Skeletal muscle tissue (tissue), 4 donors: Measurements from ENCODE around the gene ARID5B. TPM values are rescaled to one million over a fixed set of nuclear protein-coding genes. Genes with fewer than 3 reads are reported as not detected.

Experiments used
- H3K27ac ChIP-seq: one replicate; pipeline ENCODE4 v1.7.0; 2013; ENCODE audit warnings: mild to moderate bottlenecking, low read depth, low read length, inconsistent platforms
- H3K27me3 ChIP-seq, 3 donors: one replicate each; pipeline ENCODE4 v1.7.0; 2013; ENCODE audit warnings: low read length in 3 of 3; ENCODE audit not compliant: control insufficient read depth in 3 of 3, insufficient read depth in 3 of 3
- H3K36me3 ChIP-seq, 3 donors: one replicate each; pipeline ENCODE4 v1.7.0; 2013; ENCODE audit warnings: low read length in 3 of 3; ENCODE audit not compliant: control insufficient read depth in 3 of 3, insufficient read depth in 3 of 3
- H3K4me1 ChIP-seq, 3 donors: one replicate each; pipeline ENCODE4 v1.7.0; 2013; ENCODE audit warnings: low read length in 3 of 3, mild to moderate bottlenecking in 3 of 3; ENCODE audit not compliant: control insufficient read depth in 3 of 3, insufficient read depth in 3 of 3
- H3K4me3 ChIP-seq, 3 donors: one replicate each; pipeline ENCODE4 v1.7.0; 2013; ENCODE audit warnings: low read length in 3 of 3
- H3K9ac ChIP-seq, 3 donors: one replicate each; pipeline ENCODE4 v1.7.0; 2013; ENCODE audit warnings: low read length in 3 of 3, mild to moderate bottlenecking in 3 of 3, moderate library complexity in 2 of 3, low read depth in 1 of 3
- H3K9me3 ChIP-seq, 3 donors: one replicate each; pipeline ENCODE4 v1.7.0; 2013; ENCODE audit warnings: low read length in 3 of 3; ENCODE audit not compliant: control insufficient read depth in 3 of 3
- total RNA-seq: library from RNA; depleted of rRNA; stranded (reverse); fragments of >200 nt; gene quantifications from one replicate; pipeline ENCODE4 v1.2.3, GENCODE V29; 2014
- donor health status: Osteomylitis.

ARID5B gene
- total RNA-seq, 1 donor from 2014 or later: 27.7 TPM

DNA sequence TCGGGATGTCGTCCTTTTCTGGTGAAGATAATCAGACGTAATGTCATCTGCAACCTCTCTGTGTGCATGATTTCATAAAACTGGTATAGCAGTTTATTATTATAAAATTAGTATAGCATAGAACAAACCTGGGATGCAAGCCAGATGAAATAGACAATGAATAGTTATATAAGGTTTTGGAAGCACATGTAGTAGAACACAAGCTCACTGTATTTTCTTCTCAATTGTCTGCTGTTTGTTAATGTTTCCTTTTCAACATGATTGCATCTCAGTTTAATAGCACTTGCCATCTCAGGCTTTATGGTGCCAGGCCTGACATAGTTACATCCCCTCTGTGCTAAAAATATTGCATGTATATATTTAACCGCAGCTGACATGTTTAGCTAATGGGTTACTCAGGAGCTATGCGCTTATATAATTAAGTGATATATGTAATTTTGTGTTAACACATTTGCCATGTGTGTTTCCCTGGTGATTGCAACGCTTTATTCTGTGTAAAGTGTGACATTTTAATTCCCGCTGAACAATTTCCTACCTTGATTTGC lies 132.7 kb downstream of the ARID5B start:
- Histone ChIP-seq H3K4me3 (no peak overlapping the region), H3K27ac (no peak overlapping the region), H3K4me1 (peaks cover 0 to 7% (median 5%) of the 10 kb centered on the region in 3 donors), H3K36me3 (no peaks in the 10 kb centered on the region), H3K27me3 (no peaks in the 10 kb centered on the region), H3K9me3 (no peaks in the 10 kb centered on the region), H3K9ac (no peak overlapping the region)

DNA sequence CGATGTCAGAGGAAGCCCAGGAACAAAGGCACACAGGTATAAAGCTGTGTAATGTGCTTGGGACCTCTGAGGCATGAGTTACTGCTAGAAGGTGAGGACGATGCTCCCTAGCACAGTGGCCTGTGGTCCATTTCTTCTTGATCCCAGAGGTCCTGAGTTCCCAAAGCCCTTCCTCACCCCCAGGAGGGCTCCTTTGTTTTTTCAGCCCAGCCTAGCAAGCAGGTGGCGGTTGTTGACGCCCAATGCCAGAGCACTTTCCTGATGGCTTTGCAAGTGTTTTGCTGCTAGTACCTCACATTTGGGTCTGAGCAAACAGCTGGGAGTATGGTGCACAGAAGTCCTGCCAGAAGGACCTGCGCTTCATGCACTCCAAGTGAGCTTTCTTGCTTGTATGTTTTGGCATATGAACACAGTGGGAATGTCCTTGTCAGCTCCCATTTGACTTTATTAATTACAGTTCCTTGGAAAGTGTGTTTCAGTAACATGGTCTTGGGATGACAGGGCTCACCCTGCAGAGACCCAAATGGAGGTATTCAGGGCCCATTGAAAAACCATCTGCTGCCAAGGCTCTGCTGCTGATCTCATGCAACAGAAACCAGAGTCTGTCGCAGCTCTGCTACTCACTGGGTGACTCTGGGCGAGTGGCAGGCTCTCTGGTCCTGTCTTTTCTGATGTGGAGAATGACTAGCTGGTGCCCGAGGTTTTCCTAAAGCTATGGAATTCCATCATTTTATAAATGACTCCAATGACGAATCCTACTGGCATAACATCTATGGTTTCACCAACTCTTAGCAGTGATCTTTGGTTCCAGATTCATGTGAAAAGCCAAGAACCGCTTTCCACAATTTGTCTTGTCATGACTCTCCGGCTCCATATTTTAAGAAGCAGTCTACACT lies 134.9 kb downstream of the ARID5B start:
- H3K36me3 ChIP-seq: no peaks in the 10 kb centered on the region
- no peaks in the 10 kb centered on the region for H3K27me3 ChIP-seq
- no peak overlapping the region for H3K9ac ChIP-seq
- no peak overlapping the region for H3K4me3 ChIP-seq
- H3K27ac ChIP-seq: peak overlapping the region; percentile 59
- H3K9me3 ChIP-seq: no peaks in the 10 kb centered on the region
- peaks cover 4 to 11% (median 5%) of the 10 kb centered on the region in 3 donors for H3K4me1 ChIP-seq

DNA sequence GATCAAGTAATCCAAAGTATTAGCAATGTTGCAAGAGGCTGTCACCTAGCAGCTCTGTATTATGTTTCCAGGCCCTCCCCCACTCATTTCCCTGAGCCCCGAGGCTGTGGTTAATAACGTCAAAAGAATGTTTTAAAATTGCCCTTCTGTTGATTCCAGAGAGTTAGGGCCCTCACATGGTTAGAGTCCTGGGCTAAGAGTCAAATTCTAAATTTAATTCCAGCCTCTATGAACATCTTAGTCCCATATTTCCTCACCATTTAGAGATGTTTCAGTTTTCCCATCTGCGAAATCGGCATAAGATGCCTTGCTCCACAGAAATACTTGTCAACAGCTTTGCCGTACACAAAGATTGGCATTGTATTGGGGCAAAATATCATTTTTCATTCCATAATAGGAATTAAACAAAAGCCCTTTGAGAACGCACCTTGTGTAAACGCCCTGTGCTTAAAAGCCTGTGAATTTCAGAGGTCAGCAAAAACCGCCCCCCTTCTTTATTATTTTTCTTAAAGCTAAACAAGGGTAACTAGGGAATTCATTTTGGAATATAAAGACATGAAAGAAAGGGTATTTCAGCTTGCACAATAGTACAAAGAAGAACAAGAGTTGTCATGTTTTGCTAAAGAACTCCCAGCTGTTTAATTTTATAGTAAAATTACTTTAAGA lies 135.8 kb downstream of the ARID5B start:
- H3K4me3 ChIP-seq: no peak overlapping the region
- no peaks in the 10 kb centered on the region for H3K27me3 ChIP-seq
- H3K36me3 ChIP-seq: no peaks in the 10 kb centered on the region
- H3K9ac ChIP-seq: peak overlapping the region in 1 of 3 donors; percentile 12
- no peaks in the 10 kb centered on the region for H3K9me3 ChIP-seq
- peak overlapping the region; percentile 59 for H3K27ac ChIP-seq
- H3K4me1 ChIP-seq: peaks cover 4 to 11% (median 5%) of the 10 kb centered on the region in 3 donors

DNA sequence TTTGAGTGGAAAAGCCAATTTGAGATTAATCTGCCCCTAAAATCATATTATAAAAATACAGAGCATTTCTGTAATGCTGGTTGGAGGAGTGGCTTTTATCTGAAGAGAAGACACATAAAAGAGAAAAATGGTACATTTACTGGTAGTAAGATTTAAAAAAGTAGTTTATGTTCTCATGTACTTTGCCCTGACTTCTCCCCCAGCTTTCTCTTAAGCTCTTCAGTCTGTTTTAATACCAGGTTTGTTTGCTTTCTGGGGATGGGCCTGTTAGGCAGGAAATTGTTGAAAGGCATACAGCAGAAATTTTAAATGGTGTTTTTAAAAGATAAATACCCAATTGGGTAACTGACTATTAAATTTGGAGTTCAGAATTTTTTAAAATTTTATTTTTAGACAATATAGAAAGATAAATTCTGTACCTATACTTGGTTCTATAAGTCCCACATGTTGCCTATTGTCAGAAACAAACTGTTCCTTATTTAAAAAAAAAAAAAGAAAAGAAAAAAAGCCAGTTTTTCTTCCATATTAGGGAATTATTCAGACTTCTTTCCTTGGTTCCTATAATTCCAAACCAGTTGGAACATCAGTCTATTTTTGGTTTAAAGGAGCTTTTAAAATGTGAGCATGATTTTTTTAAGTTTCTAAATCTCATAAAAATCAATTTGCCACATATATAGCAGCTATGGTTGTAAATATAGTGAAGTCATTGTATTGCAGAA lies 136.6 kb downstream of the ARID5B start:
- Histone ChIP-seq H3K9ac (peak overlapping the region in 1 of 3 donors; percentile 23), H3K27ac (peak overlapping the region; percentile 59), H3K27me3 (no peaks in the 10 kb centered on the region)

DNA sequence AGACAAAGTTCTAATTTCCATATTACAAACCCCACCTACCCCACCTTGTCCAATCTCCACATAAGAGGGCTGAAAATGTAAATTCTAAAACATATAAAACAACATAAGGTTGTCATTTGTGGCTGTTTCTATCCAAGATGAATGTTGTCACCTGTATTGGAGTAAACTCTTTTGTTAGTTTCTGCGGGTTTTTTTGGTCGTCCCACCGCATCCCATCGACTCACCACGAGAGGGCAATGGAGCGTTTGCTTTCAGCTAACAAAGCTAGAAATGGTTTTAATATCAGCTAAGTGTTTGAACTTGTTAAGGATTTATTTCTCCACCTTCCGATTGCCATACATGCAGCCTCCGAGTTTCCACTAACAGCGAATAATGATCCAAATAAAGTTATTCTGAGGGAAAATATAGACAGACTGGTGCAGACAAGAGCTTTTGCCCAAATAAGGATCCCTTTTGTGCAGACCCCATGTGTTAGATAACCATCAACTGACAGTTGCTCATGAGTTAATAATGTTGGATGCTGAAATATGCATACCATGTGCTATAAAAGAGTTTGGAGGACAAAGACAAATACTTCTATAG lies 137.2 kb downstream of the ARID5B start:
- Histone ChIP-seq H3K4me3 (peak overlapping the region; percentile 8 to 64 (median 22)), H3K27ac (no peak overlapping the region)

More for the DNA sequence above, 136.6 kb downstream of the ARID5B start:
- Histone ChIP-seq H3K4me1 (peaks cover 4 to 11% (median 5%) of the 10 kb centered on the region in 3 donors), H3K36me3 (no peaks in the 10 kb centered on the region), H3K9me3 (no peaks in the 10 kb centered on the region), H3K4me3 (no peak overlapping the region)

DNA sequence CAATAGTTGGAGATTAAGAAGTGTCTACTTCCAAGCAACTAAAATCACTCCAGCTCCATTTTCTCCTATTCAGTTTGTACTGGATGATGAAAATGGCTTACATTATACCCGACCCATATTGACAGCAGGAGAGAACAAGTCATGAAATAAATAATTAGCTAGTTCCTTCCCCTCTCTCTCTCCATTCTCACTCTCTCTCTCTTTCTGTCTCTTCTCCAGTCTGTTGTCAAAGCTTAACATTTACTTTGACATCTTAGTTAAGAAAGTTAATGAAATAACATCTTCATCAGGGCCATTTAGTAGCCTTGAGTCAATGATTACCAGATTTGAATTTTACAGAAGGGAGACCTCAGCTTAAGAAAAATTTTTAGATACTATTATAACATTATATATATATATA lies 138.5 kb downstream of the ARID5B start:
- H3K4me3 ChIP-seq: no peak overlapping the region
- H3K27ac ChIP-seq: no peak overlapping the region
- H3K9me3 ChIP-seq: no peaks in the 10 kb centered on the region
- H3K9ac ChIP-seq: no peak overlapping the region
- no peaks in the 10 kb centered on the region for H3K27me3 ChIP-seq
- peaks cover 4 to 11% (median 5%) of the 10 kb centered on the region in 3 donors for H3K4me1 ChIP-seq
- no peaks in the 10 kb centered on the region for H3K36me3 ChIP-seq

More for the DNA sequence above, 137.2 kb downstream of the ARID5B start:
- peaks cover 4 to 11% (median 5%) of the 10 kb centered on the region in 3 donors for H3K4me1 ChIP-seq
- H3K9ac ChIP-seq: peak overlapping the region in 2 of 3 donors; percentile 23 to 28
- H3K9me3 ChIP-seq: no peaks in the 10 kb centered on the region
- H3K36me3 ChIP-seq: no peaks in the 10 kb centered on the region
- H3K27me3 ChIP-seq: no peaks in the 10 kb centered on the region

DNA sequence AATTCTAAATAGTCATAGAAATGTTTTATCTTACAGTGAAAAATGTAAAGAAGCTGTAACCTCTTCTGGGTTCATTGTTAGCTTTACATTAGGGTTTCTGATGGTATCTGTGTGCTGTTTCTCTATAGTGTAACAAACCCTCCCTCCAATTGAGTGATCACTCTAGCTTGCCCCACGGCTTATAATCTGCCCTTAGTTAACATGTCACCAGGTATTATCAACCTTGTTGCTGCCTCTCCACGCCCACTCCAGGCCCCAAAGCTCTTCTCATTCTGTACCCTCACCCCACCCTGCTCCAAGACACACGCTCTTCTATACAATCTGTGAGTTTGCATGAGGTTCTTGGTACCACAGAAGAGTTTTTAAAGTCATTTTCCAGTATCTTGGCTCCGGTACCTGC lies 139.4 kb downstream of the ARID5B start:
- Histone ChIP-seq H3K9ac (no peak overlapping the region), H3K36me3 (no peaks in the 10 kb centered on the region), H3K4me3 (no peak overlapping the region), H3K27me3 (no peaks in the 10 kb centered on the region), H3K4me1 (peaks cover 9 to 15% (median 11%) of the 10 kb centered on the region in 3 donors), H3K27ac (no peak overlapping the region), H3K9me3 (no peaks in the 10 kb centered on the region)

DNA sequence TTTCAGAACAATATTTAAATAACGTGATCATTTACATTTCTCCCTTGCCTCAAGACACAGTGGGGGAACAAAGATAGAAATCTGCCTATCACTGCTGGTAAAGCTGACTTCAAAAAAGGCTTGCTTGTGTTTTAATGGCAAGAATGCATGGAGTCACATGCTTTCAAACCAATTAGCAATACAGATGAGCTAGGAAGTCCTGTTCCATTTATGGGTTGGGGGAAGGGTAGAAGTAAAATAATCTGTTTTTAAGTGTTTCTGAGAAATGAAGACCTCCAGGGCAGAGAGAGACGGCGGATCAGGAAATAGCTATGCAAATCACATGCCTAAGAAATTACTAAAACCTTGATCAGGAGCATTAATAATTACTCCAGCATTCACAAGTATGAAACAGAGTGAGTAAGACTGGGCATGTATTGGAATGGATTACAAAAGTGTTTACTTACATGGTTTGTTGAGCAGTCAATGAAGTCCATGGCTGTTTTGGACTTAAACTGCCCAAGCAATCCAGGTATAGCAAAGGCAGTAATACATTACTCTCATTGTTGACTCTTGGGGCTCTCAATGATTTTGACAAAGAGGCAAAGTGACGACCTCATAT lies 142.0 kb downstream of the ARID5B start:
- peaks cover 31 to 41% (median 36%) of the 10 kb centered on the region in 3 donors for H3K4me1 ChIP-seq
- H3K9ac ChIP-seq: no peak overlapping the region
- no peak overlapping the region for H3K27ac ChIP-seq
- no peaks in the 10 kb centered on the region for H3K27me3 ChIP-seq
- no peaks in the 10 kb centered on the region for H3K9me3 ChIP-seq
- H3K36me3 ChIP-seq: no peaks in the 10 kb centered on the region
- no peak overlapping the region for H3K4me3 ChIP-seq

DNA sequence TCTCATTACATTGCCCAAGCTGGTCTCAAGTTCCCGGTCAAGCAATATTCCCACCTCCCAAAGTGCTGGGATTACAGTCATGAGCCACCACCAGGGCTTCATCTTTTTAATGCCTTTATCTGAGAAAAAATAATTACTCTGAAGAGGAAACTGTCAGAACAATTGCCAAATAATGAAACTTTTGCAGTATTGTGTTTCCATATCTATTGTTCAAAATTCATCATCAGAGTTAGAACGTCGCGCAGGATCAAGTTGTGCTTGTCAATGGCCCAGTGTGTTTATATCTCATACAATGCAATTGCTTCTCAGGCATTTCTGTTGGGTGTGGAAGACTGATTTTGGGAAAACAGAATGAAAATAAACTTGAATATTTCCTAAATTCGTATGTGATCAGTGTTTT lies 143.1 kb downstream of the ARID5B start:
- Histone ChIP-seq H3K27ac (peak overlapping the region; percentile 96), H3K27me3 (no peaks in the 10 kb centered on the region), H3K9me3 (no peaks in the 10 kb centered on the region), H3K36me3 (no peaks in the 10 kb centered on the region), H3K4me1 (peaks cover 30 to 37% (median 33%) of the 10 kb centered on the region in 3 donors), H3K4me3 (no peak overlapping the region), H3K9ac (no peak overlapping the region)
